ENCODE data around the gene MACROH2A2.

MACROH2A2 gene

DNA sequence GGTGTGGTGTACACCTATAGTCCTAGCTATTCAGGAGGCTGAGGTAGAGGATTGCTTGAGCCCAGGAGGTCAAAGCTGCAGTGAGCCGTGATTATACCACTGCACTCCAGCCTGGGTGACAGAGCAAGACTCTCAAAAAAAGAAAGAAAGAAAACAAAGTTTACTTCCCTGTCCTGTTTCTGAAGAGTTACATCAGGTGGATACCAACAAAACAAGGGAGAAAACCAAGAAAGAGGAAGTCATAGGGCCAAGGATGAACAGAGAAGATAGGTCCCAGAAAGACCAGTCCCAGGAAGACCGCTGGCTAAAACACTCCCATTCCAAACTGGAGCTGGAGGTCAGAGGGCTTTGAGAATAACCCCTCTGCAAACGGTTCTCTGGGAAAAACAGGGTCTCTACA, 13.5 kb downstream of the MACROH2A2 start:
- DNase-seq (ENCODE audit: low read depth), result no peak
- no peak overlapping the region for H3K4me3 ChIP-seq (replicated peaks; ENCODE audit: low read depth, low read length)
- TF ChIP-seq, protein P1, sequence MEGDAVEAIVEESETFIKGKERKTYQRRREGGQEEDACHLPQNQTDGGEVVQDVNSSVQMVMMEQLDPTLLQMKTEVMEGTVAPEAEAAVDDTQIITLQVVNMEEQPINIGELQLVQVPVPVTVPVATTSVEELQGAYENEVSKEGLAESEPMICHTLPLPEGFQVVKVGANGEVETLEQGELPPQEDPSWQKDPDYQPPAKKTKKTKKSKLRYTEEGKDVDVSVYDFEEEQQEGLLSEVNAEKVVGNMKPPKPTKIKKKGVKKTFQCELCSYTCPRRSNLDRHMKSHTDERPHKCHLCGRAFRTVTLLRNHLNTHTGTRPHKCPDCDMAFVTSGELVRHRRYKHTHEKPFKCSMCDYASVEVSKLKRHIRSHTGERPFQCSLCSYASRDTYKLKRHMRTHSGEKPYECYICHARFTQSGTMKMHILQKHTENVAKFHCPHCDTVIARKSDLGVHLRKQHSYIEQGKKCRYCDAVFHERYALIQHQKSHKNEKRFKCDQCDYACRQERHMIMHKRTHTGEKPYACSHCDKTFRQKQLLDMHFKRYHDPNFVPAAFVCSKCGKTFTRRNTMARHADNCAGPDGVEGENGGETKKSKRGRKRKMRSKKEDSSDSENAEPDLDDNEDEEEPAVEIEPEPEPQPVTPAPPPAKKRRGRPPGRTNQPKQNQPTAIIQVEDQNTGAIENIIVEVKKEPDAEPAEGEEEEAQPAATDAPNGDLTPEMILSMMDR (IDR thresholded peaks at IDR 0.05; ENCODE audit: low read length, missing control alignments), result no peak

DNA sequence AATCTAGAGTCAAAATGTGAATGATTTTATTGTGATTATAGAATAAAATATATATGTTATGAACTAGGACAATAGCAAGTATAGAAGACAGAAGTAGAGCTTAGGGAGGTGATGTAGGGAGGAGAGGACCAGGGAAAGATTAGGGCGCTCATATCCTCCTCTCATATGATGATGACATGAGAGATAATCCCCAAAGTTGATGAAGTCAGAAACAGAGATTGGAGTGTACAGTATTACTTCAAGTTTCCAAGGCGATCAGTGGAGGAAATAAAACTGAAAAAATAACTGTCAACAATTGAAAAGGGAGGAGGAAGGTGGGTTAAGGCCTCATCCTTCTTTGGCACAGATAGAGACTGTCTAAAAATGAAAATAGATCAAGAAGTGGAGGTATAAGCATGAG, 14.9 kb downstream of the MACROH2A2 start:
- DNase-seq (ENCODE audit: low read depth), result no peak
- no peak overlapping the region for H3K4me3 ChIP-seq (replicated peaks; ENCODE audit: low read depth, low read length)
- TF ChIP-seq, protein P1 (IDR thresholded peaks at IDR 0.05; ENCODE audit: low read length, missing control alignments), result no peak

DNA sequence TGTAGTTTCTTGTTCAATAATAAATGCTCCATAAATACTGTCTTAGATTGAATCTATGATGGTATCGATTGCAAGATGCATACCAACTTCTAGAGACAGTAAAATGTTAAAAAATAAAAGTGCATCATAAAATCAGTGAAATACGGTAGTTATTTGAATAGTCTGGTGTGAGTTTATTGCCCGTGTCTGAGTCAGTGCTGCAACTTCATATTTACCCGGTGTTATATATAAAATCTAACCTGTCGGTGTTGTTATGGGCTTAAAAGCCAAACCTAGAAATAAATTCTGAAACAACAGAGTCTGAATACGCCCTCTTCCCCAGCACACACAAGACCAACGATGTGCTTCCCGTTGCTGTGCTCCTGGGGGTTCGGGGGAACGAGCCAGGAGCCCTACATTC, 16.3 kb downstream of the MACROH2A2 start:
- TF ChIP-seq, protein P1 (IDR thresholded peaks at IDR 0.05; ENCODE audit: low read length, missing control alignments), result no peak
- no peak for DNase-seq (ENCODE audit: low read depth)
- H3K4me3 ChIP-seq (replicated peaks; ENCODE audit: low read depth, low read length), result no peak overlapping the region

DNA sequence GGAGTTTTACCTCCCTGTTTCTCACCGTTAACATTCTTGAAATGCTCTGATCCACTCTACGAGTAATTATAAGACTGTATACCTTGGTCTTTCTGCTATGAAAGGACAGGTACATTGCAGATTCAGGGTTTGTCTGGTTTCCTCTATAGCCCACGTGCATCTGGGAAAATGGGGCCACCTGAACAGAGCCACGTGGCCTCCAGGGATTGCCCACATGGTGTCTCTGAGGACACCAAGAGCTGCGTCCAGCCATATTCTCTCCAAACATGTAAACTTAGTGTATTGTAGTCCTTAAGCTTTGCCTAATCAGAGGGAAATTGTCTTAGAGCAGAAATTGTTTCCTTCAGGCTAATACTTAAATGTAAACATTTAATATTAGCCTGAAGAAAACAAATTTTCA, 16.7 kb downstream of the MACROH2A2 start:
- H3K4me3 ChIP-seq (replicated peaks; ENCODE audit: low read depth, low read length), result no peak overlapping the region
- DNase-seq (ENCODE audit: low read depth), result no peak
- TF ChIP-seq, protein P1 (IDR thresholded peaks at IDR 0.05; ENCODE audit: low read length, missing control alignments), result no peak

DNA sequence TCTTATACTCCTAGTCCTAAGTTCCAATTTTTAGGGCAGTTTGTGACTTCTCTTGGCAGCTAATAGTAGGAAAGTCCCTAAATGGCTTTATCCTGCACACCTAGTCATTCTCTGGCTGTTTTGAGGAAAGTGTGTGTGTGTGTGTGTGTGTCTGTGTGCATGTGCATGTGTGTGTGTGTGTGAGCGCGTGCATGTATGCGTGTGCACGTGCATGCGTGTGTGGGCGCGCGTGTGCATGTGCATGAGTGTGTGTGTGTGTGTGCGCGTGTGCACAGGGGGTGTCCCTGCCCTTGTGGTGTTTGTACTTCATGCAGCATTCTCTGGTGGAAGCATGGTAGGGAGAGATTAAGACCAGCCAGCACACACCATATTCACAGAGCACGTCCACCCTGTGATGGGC, 18.2 kb downstream of the MACROH2A2 start:
- no peak overlapping the region for H3K4me3 ChIP-seq (replicated peaks; ENCODE audit: low read depth, low read length)
- TF ChIP-seq, protein P1 (IDR thresholded peaks at IDR 0.05; ENCODE audit: low read length, missing control alignments), result no peak
- DNase-seq (ENCODE audit: low read depth), result no peak

DNA sequence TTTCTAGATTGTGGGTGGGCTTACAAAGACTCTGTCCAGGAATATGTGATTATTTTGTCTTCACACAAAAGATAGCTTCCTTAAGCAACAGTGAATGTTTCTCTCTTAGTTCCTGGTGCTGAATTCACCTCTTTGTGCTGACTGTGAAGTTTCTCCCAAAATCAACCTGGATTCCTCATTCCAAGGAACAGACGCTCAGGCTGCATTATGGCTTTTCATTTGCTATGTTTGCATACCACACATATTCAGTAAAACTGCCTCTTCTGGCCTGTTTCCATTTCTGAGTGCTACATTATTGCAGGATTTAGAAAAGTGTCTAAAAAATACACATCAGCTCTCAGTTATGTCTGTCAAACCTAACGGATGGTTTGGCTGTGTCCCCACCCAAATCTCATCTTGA, 21.5 kb downstream of the MACROH2A2 start:
- no peak overlapping the region for H3K4me3 ChIP-seq (replicated peaks; ENCODE audit: low read depth, low read length)
- TF ChIP-seq, protein P1 (IDR thresholded peaks at IDR 0.05; ENCODE audit: low read length, missing control alignments), result no peak
- no peak for DNase-seq (ENCODE audit: low read depth)

DNA sequence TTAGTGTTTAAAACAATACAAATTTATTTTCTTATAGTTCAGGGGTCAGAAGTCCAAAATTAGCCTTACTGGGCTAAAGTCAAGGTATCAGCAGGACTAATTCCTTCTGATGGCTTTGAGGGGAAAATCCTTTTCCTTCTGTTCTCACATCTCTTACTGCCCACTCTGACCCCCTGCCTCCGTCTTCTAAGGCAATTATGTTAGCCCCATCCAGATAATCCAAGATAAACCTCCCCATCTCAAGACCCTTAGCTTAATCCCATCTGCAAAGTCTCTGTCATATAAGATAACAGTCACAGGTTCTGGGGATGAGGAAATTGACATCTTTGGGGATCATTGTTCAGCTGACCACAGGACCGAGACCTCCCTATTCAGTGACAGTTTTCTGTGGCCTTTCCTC, 22.3 kb downstream of the MACROH2A2 start:
- TF ChIP-seq, protein P1 (IDR thresholded peaks at IDR 0.05; ENCODE audit: low read length, missing control alignments), result no peak

More for the DNA sequence above, 22.3 kb downstream of the MACROH2A2 start:
- H3K4me3 ChIP-seq (replicated peaks; ENCODE audit: low read depth, low read length), result no peak overlapping the region
- no peak for DNase-seq (ENCODE audit: low read depth)
